ENCODE data around the gene PNLDC1. TPM values are rescaled to one million over a fixed set of nuclear protein-coding genes. Genes with fewer than 3 reads are reported as not detected.
"Not testable (repeated sequence)": the region's sequence is repeated elsewhere in the genome, so short reads cannot be mapped to it uniquely, and the experiment has no call there.

PNLDC1 gene
- total and polyA plus RNA-seq, 9 of the 15 experiments (the other 6 are each of a cell fraction or from before 2014, with no cell fraction given) = 0.12 TPM; not detected in 8

- TF ChIP-seq, protein P1, sequence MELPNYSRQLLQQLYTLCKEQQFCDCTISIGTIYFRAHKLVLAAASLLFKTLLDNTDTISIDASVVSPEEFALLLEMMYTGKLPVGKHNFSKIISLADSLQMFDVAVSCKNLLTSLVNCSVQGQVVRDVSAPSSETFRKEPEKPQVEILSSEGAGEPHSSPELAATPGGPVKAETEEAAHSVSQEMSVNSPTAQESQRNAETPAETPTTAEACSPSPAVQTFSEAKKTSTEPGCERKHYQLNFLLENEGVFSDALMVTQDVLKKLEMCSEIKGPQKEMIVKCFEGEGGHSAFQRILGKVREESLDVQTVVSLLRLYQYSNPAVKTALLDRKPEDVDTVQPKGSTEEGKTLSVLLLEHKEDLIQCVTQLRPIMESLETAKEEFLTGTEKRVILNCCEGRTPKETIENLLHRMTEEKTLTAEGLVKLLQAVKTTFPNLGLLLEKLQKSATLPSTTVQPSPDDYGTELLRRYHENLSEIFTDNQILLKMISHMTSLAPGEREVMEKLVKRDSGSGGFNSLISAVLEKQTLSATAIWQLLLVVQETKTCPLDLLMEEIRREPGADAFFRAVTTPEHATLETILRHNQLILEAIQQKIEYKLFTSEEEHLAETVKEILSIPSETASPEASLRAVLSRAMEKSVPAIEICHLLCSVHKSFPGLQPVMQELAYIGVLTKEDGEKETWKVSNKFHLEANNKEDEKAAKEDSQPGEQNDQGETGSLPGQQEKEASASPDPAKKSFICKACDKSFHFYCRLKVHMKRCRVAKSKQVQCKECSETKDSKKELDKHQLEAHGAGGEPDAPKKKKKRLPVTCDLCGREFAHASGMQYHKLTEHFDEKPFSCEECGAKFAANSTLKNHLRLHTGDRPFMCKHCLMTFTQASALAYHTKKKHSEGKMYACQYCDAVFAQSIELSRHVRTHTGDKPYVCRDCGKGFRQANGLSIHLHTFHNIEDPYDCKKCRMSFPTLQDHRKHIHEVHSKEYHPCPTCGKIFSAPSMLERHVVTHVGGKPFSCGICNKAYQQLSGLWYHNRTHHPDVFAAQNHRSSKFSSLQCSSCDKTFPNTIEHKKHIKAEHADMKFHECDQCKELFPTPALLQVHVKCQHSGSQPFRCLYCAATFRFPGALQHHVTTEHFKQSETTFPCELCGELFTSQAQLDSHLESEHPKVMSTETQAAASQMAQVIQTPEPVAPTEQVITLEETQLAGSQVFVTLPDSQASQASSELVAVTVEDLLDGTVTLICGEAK (IDR thresholded peaks at IDR 0.05) = no peak
- TF ChIP-seq, protein P1 (CRISPR knock-in tag; IDR thresholded peaks at IDR 0.05) = no peak
- TF ChIP-seq RBM34 (IDR thresholded peaks at IDR 0.05; ENCODE audit: borderline replicate concordance, insufficient read depth, low read length) (no peak), ZNF197 (CRISPR knock-in tag; IDR thresholded peaks at IDR 0.05; ENCODE audit: low read depth) (no peak), HCFC1 (IDR thresholded peaks at IDR 0.05; ENCODE audit: low read depth, low read length) (no peak), IFI16 (CRISPR knock-in tag; IDR thresholded peaks at IDR 0.05) (no peak), CREM (IDR thresholded peaks at IDR 0.05; ENCODE audit: low read depth) (no peak), RUNX1 (IDR thresholded peaks at IDR 0.05; ENCODE audit: low read depth) (no peak), SMARCC2 (IDR thresholded peaks at IDR 0.05; ENCODE audit: low read depth) (no peak), ZBTB9 (CRISPR knock-in tag; IDR thresholded peaks at IDR 0.05) (no peak), CCNT2 (IDR thresholded peaks at IDR 0.05; ENCODE audit: borderline replicate concordance, extremely low read depth, insufficient read length, low read depth, low read length) (no peak), CREBBP (IDR thresholded peaks at IDR 0.05; ENCODE audit: low read depth, low read length) (no peak)
Measured at GRCh38 chr6:159815410-159815809, 15.3 kb downstream of the PNLDC1 start (continued).

GRCh38 chr6:159816775-159817174 is 16.7 kb downstream of the PNLDC1 start:
- H2AFZ ChIP-seq (ENCODE audit: low read depth, low read length); H3K9ac ChIP-seq (ENCODE audit: insufficient read depth in 1 of 2, low read depth in 2 of 2, low read length in 2 of 2); H3K36me3 ChIP-seq (ENCODE audit: control insufficient read depth, insufficient read depth, low read length); H3K79me2 ChIP-seq (ENCODE audit: control insufficient read depth, insufficient read depth, low read length); CTCF ChIA-PET (ENCODE audit: low intra/inter-chr PET ratio); ATAC-seq; BruUV-seq (replicated peaks); H3K27ac ChIP-seq (ENCODE audit: extremely low read depth, low read depth, low read length); H3K9me3 ChIP-seq (replicated peaks; ENCODE audit: control insufficient read depth, insufficient read depth, low read depth, low read length); intact Hi-C loops (cut with micrococcal nuclease); H3K4me2 ChIP-seq (ENCODE audit: insufficient read depth, low read length); in situ Hi-C loops (cut with MboI); DNase-seq (ENCODE audit: extremely low read depth in 1 of 4, low spot score in 3 of 4); H4K20me1 ChIP-seq (replicated peaks; ENCODE audit: control insufficient read depth, insufficient read depth, low read length); FAIRE-seq; H3K4me3 ChIP-seq; H3K9me1 ChIP-seq (ENCODE audit: control insufficient read depth, insufficient read depth, low read length); H3K4me1 ChIP-seq (replicated peaks in 1 of 2; ENCODE audit: control insufficient read depth in 2 of 2, insufficient read depth in 2 of 2, low read length in 2 of 2): not testable (repeated sequence)
- WGBS (ENCODE audit: insufficient coverage, low coverage, missing lambda C conversion rate) = 4% methylated on average over 3 of the region's 3 CpGs
- POLR2A ChIA-PET = interaction anchor here (0.6 to 0.7 kb wide), 3 partner anchors 284 to 1829 kb away, joined by 3 to 4 read pairs (median 3); no protein-coding TSS in a partner anchor
- H3K27me3 ChIP-seq (ENCODE audit: control insufficient read depth in 2 of 2, insufficient read depth in 2 of 2, low read length in 2 of 2) = peaks cover 73 to 86% of the 10 kb centered on the region in 2 experiments
